Neural cell (in vitro differentiated cells): ENCODE measurements around the gene THRA. TPM values are rescaled to one million over a fixed set of nuclear protein-coding genes. Genes with fewer than 3 reads are reported as not detected.

Experiments
- H2AFZ ChIP-seq: fragments of 200-600, 300-800 bp; sonication (generic), shearing (Covaris generic); 2 replicates; pipeline ENCODE4 v1.6.0; 2014; ENCODE audit warnings: low read depth, mild to moderate bottlenecking, antibody characterized with exemption, low read length, moderate library complexity
- H3F3A ChIP-seq: fragments of 200-600 bp; shearing (Covaris generic); 2 replicates; pipeline ENCODE4 v1.6.1; 2016; ENCODE audit warnings: mild to moderate bottlenecking, moderate library complexity, mixed read lengths, antibody characterized with exemption, low read length; ENCODE audit not compliant: insufficient read depth, poor library complexity, severe bottlenecking
- H3K27ac ChIP-seq: fragments of 200-600, 300-800 bp; sonication (generic), shearing (Covaris generic); 2 replicates; pipeline ENCODE4 v1.5.1; 2014; ENCODE audit warnings: mild to moderate bottlenecking, low read length, moderate library complexity
- H3K27me3 ChIP-seq: fragments of 300-800, 200-600 bp; sonication (generic), shearing (Covaris generic); 2 replicates; pipeline ENCODE4 v1.6.0; 2014; ENCODE audit warnings: mild to moderate bottlenecking, low read depth, low read length, moderate library complexity; ENCODE audit not compliant: insufficient read depth
- H3K36me3 ChIP-seq: fragments of 300-800, 200-600 bp; sonication (generic), shearing (Covaris generic); 2 replicates; pipeline ENCODE4 v1.5.1; 2014; ENCODE audit warnings: mild to moderate bottlenecking, antibody characterized with exemption, low read length, moderate library complexity; ENCODE audit not compliant: insufficient read depth
- H3K4me2 ChIP-seq: fragments of 300-800, 200-600 bp; sonication (generic), shearing (Covaris generic); 2 replicates; pipeline ENCODE4 v1.6.0; 2014; ENCODE audit warnings: mild to moderate bottlenecking, low read length
- H3K4me3 ChIP-seq: fragments of 300-800, 200-600 bp; sonication (generic), shearing (Covaris generic); 2 replicates; pipeline ENCODE4 v1.5.1; 2014; ENCODE audit warnings: mild to moderate bottlenecking, low read length, moderate library complexity
- H3K79me2 ChIP-seq: fragments of 200-600 bp; shearing (Covaris generic); replicated peaks from 2 replicates; pipeline ENCODE4 v1.6.0; 2014; ENCODE audit warnings: mild to moderate bottlenecking, low read length, moderate library complexity; ENCODE audit not compliant: insufficient read depth
- H3K9ac ChIP-seq: fragments of 300-800, 200-600 bp; sonication (generic), shearing (Covaris generic); 2 replicates; pipeline ENCODE4 v1.6.1; 2016; ENCODE audit warnings: mild to moderate bottlenecking, low read length, mixed read lengths
- H3K9me2 ChIP-seq: fragments of 200-600 bp; shearing (Covaris generic); 2 replicates; pipeline ENCODE4 v1.6.1; 2016; ENCODE audit warnings: mild to moderate bottlenecking, low read length, mixed read lengths; ENCODE audit not compliant: insufficient read depth
- H3K9me3 ChIP-seq: fragments of 200-600, 300-800 bp; sonication (generic), shearing (Covaris generic); 2 replicates; pipeline ENCODE4 v1.6.1; 2016; ENCODE audit warnings: mild to moderate bottlenecking, mixed run types, low read length, moderate library complexity, mixed read lengths
- H4K20me1 ChIP-seq: fragments of 200-600 bp; shearing (Covaris generic); 2 replicates; pipeline ENCODE4 v1.6.1; 2016; ENCODE audit warnings: mild to moderate bottlenecking, mixed run types; ENCODE audit not compliant: insufficient read depth
- CTCF ChIP-seq: fragments of 450-650 bp; IDR thresholded peaks from 2 replicates; pipeline ENCODE4 v1.5.1; 2014; ENCODE audit warnings: antibody characterized with exemption, mild to moderate bottlenecking, moderate library complexity; ENCODE audit not compliant: poor library complexity, severe bottlenecking
- EP300 ChIP-seq: fragments of 450-650 bp; conservative IDR thresholded peaks from 2 replicates; pipeline ENCODE4 v1.6.1; 2014; ENCODE audit warnings: antibody characterized with exemption, mild to moderate bottlenecking, moderate library complexity; ENCODE audit not compliant: poor library complexity, severe bottlenecking
- EZH2 ChIP-seq: fragments of 200-600, 300-800 bp; shearing (Covaris generic), sonication (generic); IDR thresholded peaks from 2 replicates; pipeline ENCODE4 v1.6.1; 2014; ENCODE audit warnings: antibody characterized with exemption, low read length, borderline replicate concordance, mild to moderate bottlenecking; ENCODE audit not compliant: insufficient read depth, poor library complexity, severe bottlenecking
- MXI1 ChIP-seq: fragments of 450-650 bp; conservative IDR thresholded peaks from 2 replicates; pipeline ENCODE4 v1.6.1; 2014; ENCODE audit warnings: antibody characterized with exemption, mild to moderate bottlenecking; ENCODE audit not compliant: poor library complexity, severe bottlenecking
- POLR2AphosphoS5 ChIP-seq: IDR thresholded peaks from 2 replicates; pipeline ENCODE4 v1.6.1; 2012
- RAD21 ChIP-seq: fragments of 450-650 bp; conservative IDR thresholded peaks from 2 replicates; pipeline ENCODE4 v1.6.1; 2014; ENCODE audit warnings: antibody characterized with exemption, mild to moderate bottlenecking, moderate library complexity
- REST ChIP-seq: IDR thresholded peaks from 2 replicates; pipeline ENCODE4 v1.6.1; 2012; ENCODE audit warnings: borderline replicate concordance
- SMC3 ChIP-seq: fragments of 450-650 bp; conservative IDR thresholded peaks from 2 replicates; pipeline ENCODE4 v1.6.1; 2014; ENCODE audit warnings: antibody characterized with exemption, mild to moderate bottlenecking, moderate library complexity; ENCODE audit not compliant: poor library complexity
- TAF1 ChIP-seq: IDR thresholded peaks from 2 replicates; pipeline ENCODE4 v1.6.1; 2012; ENCODE audit warnings: low read depth
- polyA plus RNA-seq: library from polyadenylated mRNA; depleted of rRNA; stranded (reverse); fragments of >200 nt; gene quantifications from 2 replicates; pipeline ENCODE4 v1.2.3, GENCODE V29; 2014

THRA gene
- polyA plus RNA-seq, 1 donor from 2014 or later: 97.2 TPM

- Histone ChIP-seq H3K27ac (no peak overlapping the region), H4K20me1 (no peaks in the 10 kb centered on the region), H3K9ac (no peak overlapping the region), H3F3A (no peaks in the 10 kb centered on the region), H3K79me2 (no peaks in the 10 kb centered on the region), H3K9me2 (no peaks in the 10 kb centered on the region), H3K9me3 (no peaks in the 10 kb centered on the region), H3K4me2 (no peak overlapping the region), H2AFZ (no peak overlapping the region), H3K36me3 (no peaks in the 10 kb centered on the region), H3K27me3 (no peaks in the 10 kb centered on the region), H3K4me3 (no peak overlapping the region)
- TF ChIP-seq EP300 (no peak), CTCF (no peak), RAD21 (no peak), SMC3 (no peak), TAF1 (no peak)
These were observed 35.2 kb upstream of the THRA start for GRCh38 chr17:40027614-40028012.

- Histone ChIP-seq H3F3A (no peaks in the 10 kb centered on the region), H3K9ac (no peak overlapping the region), H3K27me3 (no peaks in the 10 kb centered on the region), H3K27ac (no peak overlapping the region), H3K9me3 (no peaks in the 10 kb centered on the region), H3K9me2 (no peaks in the 10 kb centered on the region), H3K4me3 (no peak overlapping the region), H2AFZ (no peak overlapping the region), H3K36me3 (no peaks in the 10 kb centered on the region), H3K79me2 (no peaks in the 10 kb centered on the region), H3K4me2 (no peak overlapping the region), H4K20me1 (no peaks in the 10 kb centered on the region)
- TF ChIP-seq RAD21: no peak
- TF ChIP-seq POLR2AphosphoS5: no peak
- no peak for TF ChIP-seq SMC3
- no peak for TF ChIP-seq REST
- TF ChIP-seq CTCF: no peak
- TF ChIP-seq EZH2: no peak
- TF ChIP-seq EP300: no peak
- TF ChIP-seq TAF1: no peak
- TF ChIP-seq MXI1: no peak
These were observed 34.2 kb upstream of the THRA start for GRCh38 chr17:40028595-40028994.
